Measurements from ENCODE around the gene B2M.

- TF ChIP-seq POLR2AphosphoS5 (IDR thresholded peaks at IDR 0.05; ENCODE audit: low read depth) (no peak), CTCF (conservative IDR thresholded peaks at IDR 0.05; ENCODE audit: low read depth in 2 of 2) (peak; percentile 48 to 63), EZH2phosphoT487 (IDR thresholded peaks at IDR 0.05; ENCODE audit: unreplicated experiment) (no peak)
Observed at GRCh38 chr15:44710236-44711095, 851 bp upstream of the B2M start.
